NCI-H1048 (cell line): ENCODE results near the gene ELMO3.

Source experiments
- DNase-seq: peaks from one replicate; lab custom pipeline; 2025; lab: John Stamatoyannopoulos, UW

The ELMO3 gene

GRCh38 chr16:67199808-67200198, 872 bp downstream of the ELMO3 start:
- DNase-seq, result no peak

- no peak for DNase-seq
These were observed 1.6 kb downstream of the ELMO3 start for GRCh38 chr16:67200491-67200890.

GRCh38 chr16:67201411-67202345, 2.7 kb downstream of the ELMO3 start:
- no peak for DNase-seq

GRCh38 chr16:67202426-67202825, 3.5 kb downstream of the ELMO3 start:
- DNase-seq, result no peak

GRCh38 chr16:67202956-67203493, 4.1 kb downstream of the ELMO3 start:
- no peak for DNase-seq

- DNase-seq, result no peak
These were observed 5.1 kb downstream of the ELMO3 start for GRCh38 chr16:67204076-67204475.

GRCh38 chr16:67206129-67206837, 7.4 kb downstream of the ELMO3 start:
- DNase-seq, result no peak

- DNase-seq, result no peak
These were observed 7.9 kb downstream of the ELMO3 start for GRCh38 chr16:67206838-67207248.

- no peak for DNase-seq
These were observed 8.5 kb downstream of the ELMO3 start for GRCh38 chr16:67207249-67208091.

GRCh38 chr16:67208154-67208896, 9.4 kb downstream of the ELMO3 start:
- DNase-seq, result no peak

- no peak for DNase-seq
These were observed 10.6 kb downstream of the ELMO3 start for GRCh38 chr16:67209565-67209964.

- no peak for DNase-seq
These were observed 11.4 kb downstream of the ELMO3 start for GRCh38 chr16:67210069-67210937.

GRCh38 chr16:67211674-67212073, 12.7 kb downstream of the ELMO3 start:
- DNase-seq, result no peak

GRCh38 chr16:67212766-67213165, 13.8 kb downstream of the ELMO3 start:
- no peak for DNase-seq

GRCh38 chr16:67213197-67214019, 14.5 kb downstream of the ELMO3 start:
- DNase-seq, result no peak

- DNase-seq, result no peak
These were observed 16.8 kb downstream of the ELMO3 start for GRCh38 chr16:67215706-67216105.

GRCh38 chr16:67216612-67217490, 17.9 kb downstream of the ELMO3 start:
- no peak for DNase-seq

- DNase-seq, result no peak
These were observed 25.1 kb downstream of the ELMO3 start for GRCh38 chr16:67223992-67224391.
